PC-9 (cell line): Measurements from ENCODE around the gene IKZF1.

Experiments used
- CTCF ChIP-seq: fragments of 200-600 bp; sonication (generic); conservative IDR thresholded peaks from 2 replicates; pipeline ENCODE4 v1.6.1; 2017; ENCODE audit warnings: mixed run types, antibody characterized with exemption, mild to moderate bottlenecking, moderate library complexity
- EZH2 ChIP-seq: fragments of 200-600 bp; sonication (generic); IDR thresholded peaks from 2 replicates; pipeline ENCODE4 v1.8.0; 2017; ENCODE audit warnings: antibody characterized with exemption, low read depth

DNA sequence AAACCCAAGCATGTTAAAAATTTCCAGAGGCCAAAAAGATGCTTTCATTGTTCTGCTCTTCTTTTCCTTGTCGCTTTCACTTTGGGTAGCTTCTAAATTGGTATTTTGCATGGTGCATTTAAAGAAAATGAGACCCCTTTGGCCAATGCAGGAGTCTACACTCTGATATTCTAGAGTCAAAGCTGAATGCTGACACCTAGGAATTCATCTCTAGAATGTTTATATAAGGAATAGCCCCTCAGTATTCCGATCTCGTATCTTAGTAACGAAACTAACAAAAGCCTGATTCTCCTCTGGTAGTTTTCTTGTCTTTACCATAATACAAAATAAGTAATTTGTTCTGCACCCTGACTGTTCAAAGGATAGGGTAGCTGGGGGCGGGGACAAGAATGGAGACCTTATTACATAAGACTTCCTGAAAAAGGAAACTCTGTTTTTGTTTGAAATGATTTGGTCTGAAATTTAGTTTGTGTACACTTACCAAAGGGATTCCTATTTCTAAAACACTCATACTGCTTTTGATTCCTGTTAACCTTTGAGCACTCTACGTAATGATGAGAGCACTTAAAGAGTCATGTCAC, 17.1 kb downstream of the IKZF1 start:
- TF ChIP-seq CTCF (no peak), EZH2 (no peak)
